ENCODE measurements around the gene IFT81. TPM values are rescaled to one million over a fixed set of nuclear protein-coding genes. Genes with fewer than 3 reads are reported as not detected.

The IFT81 gene
- total and polyA plus RNA-seq, 5 experiments from 2014 or later = 0.45 to 2.5 (median 0.82) TPM

DNA sequence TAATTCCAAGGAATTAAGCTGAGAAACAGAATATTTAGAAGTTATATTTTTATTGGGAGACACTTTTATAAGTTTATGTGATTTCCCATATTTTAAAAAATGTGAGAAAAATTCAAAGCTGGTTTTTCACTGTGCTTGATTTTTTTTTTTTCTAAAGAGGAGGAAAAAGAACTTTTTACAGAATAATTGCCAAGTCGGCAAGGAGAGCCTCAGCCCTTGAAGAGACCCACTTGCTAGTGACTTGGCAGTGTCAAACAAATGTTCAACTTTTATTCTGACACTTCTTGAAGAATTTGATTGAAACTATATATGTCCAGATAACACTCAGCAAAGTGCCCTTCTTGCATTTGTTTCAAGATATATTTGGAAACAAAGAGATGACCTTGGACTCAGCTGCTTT is 104.6 kb downstream of the IFT81 start:
- H3K27ac Mint-ChIP-seq = no peak overlapping the region
- ATAC-seq = no peak
- no peak for DNase-seq
- no peak overlapping the region for H3K4me3 Mint-ChIP-seq
- no peaks in the 10 kb centered on the region for H3K9me3 Mint-ChIP-seq
- H3K4me1 Mint-ChIP-seq = no peaks in the 10 kb centered on the region
- POLR2A ChIA-PET = no interaction called here
- H3K27me3 Mint-ChIP-seq = peaks cover 0 to 4% (median 3%) of the 10 kb centered on the region in 5 donors
- no peaks in the 10 kb centered on the region for H3K36me3 Mint-ChIP-seq

DNA sequence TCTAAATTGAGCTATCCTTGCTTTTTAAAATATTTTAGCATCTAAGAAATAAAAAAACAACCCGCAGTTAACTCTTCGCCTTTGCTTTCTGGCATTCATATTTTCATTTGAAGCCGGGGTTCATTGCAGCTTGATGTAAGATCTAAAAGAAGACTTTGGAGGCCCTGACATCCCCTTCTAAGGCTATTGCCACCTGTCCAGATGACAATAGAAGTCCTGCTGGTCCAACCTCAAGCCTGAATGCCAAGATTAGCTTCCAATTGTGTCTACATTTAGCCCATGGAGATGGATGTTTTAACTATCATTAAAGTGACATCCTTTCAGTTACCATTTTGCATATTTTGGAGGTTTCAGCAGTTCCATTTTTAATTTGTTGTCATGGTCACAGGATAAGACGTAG is 105.3 kb downstream of the IFT81 start:
- DNase-seq = no peak
- no peak for ATAC-seq
- H3K4me3 Mint-ChIP-seq = no peak overlapping the region
- POLR2A ChIA-PET = no interaction called here
- no peaks in the 10 kb centered on the region for H3K36me3 Mint-ChIP-seq
- no peaks in the 10 kb centered on the region for H3K9me3 Mint-ChIP-seq
- peaks cover 0 to 4% (median 3%) of the 10 kb centered on the region in 5 donors for H3K27me3 Mint-ChIP-seq
- no peaks in the 10 kb centered on the region for H3K4me1 Mint-ChIP-seq
- H3K27ac Mint-ChIP-seq = no peak overlapping the region

DNA sequence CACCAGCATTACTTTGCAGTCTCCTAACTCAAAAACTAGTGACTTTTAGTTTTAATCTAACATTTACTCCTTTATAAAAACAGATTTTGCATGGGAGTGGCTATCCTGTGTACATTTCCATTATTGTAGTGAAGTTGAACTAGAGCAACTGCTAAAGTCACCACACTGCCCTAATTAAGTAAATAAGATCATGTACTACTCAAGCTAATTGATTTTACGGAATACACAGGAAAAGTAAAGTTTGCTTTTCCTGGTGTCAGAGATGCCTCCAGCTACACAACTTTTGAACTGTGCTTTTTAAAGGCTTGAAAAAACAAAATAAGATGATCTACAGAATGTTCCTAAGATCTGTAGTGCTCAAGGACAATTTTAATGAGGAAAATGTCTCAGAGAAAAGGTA is 106.5 kb downstream of the IFT81 start:
- H3K4me1 Mint-ChIP-seq = peaks cover 0 to 7% (median 2%) of the 10 kb centered on the region in 4 donors
- H3K27me3 Mint-ChIP-seq = peaks cover 0 to 4% (median 3%) of the 10 kb centered on the region in 5 donors
- no peak overlapping the region for H3K27ac Mint-ChIP-seq
- ATAC-seq (no peak), DNase-seq (no peak)
- H3K36me3 Mint-ChIP-seq = no peaks in the 10 kb centered on the region
- POLR2A ChIA-PET = no interaction called here
- H3K4me3 Mint-ChIP-seq = no peak overlapping the region
- H3K9me3 Mint-ChIP-seq = no peaks in the 10 kb centered on the region

DNA sequence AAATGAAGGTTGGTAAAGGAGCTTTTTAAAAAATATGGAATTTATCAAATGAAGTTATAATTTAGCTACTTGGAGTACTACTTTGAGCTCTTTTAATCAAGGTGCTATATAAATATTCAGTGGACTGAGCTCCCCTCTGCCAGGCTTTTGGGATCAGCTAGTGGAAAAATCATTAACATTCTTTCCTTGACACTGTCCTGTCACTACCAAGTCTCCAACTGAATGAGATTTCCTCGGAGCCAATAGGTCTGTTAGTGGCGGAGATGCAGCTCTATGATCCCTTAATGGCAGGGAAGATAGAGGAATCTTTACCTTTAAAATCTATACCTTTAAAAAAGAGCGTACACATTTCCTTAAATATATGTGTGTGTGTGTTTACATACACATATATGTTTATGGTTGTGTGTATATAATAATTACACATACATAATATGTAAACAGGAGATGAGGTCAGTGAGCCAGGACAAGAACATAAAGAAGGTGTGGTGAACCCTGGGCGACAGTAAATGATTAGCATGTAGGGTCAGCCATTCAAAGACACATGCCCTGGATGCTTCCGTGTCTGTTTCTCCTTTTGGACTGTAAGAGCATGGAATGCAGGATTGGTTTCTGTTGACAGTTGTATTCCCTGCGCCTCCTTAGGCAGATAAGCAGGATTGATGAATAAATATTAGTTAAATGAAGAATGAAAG is 109.2 kb downstream of the IFT81 start:
- DNase-seq (no peak), ATAC-seq (no peak)
- H3K27me3 Mint-ChIP-seq = peaks cover 0 to 2% (median 0%) of the 10 kb centered on the region in 5 donors
- H3K4me1 Mint-ChIP-seq = peaks cover 0 to 7% (median 2%) of the 10 kb centered on the region in 4 donors
- H3K4me3 Mint-ChIP-seq = no peak overlapping the region
- H3K9me3 Mint-ChIP-seq = peaks cover 0 to 2% (median 0%) of the 10 kb centered on the region in 9 donors
- POLR2A ChIA-PET = interaction anchor here (0.7 kb wide), 1 partner anchor 27 kb away, joined by 3 read pairs; no protein-coding TSS in a partner anchor
- peaks cover 0 to 2% (median 0%) of the 10 kb centered on the region in 3 donors for H3K36me3 Mint-ChIP-seq
- H3K27ac Mint-ChIP-seq = no peak overlapping the region

DNA sequence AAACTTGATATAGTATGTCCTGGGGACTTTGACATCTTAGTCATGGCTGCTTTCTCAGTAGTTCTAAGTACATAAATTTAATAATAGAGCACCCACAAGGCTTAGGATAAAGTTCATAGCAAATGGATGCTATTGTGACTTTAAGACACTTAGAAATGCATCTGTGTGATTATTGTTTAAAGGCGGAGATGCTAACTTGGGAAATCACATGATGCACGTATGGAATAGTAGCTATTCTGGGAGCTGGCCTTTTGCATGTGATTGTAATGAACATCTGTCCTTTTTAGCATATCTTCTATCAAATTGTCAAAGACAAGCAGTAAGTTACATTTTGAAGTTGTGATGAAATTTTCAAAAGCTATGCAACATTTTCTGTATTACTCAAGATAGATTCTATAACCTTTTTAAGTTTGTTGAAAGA is 110.2 kb downstream of the IFT81 start:
- POLR2A ChIA-PET = interaction anchor here (0.6 kb wide), 1 partner anchor 678 kb away, joined by 3 read pairs; no protein-coding TSS in a partner anchor
- Mint-ChIP-seq H3K27ac (no peak overlapping the region), H3K36me3 (peaks cover 0 to 2% (median 0%) of the 10 kb centered on the region in 3 donors), H3K27me3 (peaks cover 0 to 2% (median 0%) of the 10 kb centered on the region in 5 donors), H3K4me1 (peaks cover 0 to 7% (median 2%) of the 10 kb centered on the region in 4 donors), H3K4me3 (no peak overlapping the region), H3K9me3 (peaks cover 0 to 2% (median 0%) of the 10 kb centered on the region in 9 donors)
- ATAC-seq (no peak), DNase-seq (no peak)

DNA sequence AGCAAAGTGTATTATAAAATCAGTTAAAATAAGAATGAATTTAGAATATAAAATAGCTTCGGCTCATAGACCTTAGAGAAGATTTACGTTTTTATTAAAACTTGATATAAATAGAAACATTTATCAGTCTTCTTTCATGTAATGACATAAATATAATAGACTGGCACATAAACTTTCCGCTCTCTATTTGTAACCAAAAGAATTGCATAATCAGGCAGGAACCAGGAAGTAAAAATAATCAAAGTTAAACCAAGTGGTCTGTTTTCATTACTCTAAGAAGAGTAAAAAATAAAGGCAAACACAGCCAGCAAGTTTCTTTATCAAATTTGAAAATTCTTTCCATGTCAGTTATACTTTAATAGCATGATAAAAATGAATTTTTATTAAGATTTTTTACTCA is 110.6 kb downstream of the IFT81 start:
- ATAC-seq (no peak), DNase-seq (no peak)
- Mint-ChIP-seq H3K36me3 (peaks cover 0 to 2% (median 0%) of the 10 kb centered on the region in 3 donors), H3K27ac (no peak overlapping the region), H3K4me3 (no peak overlapping the region), H3K27me3 (peaks cover 0 to 2% (median 0%) of the 10 kb centered on the region in 5 donors), H3K9me3 (peaks cover 0 to 2% (median 0%) of the 10 kb centered on the region in 9 donors), H3K4me1 (peaks cover 0 to 7% (median 2%) of the 10 kb centered on the region in 4 donors)
- POLR2A ChIA-PET = interaction anchor here (0.6 kb wide), 1 partner anchor 678 kb away, joined by 3 read pairs; no protein-coding TSS in a partner anchor

DNA sequence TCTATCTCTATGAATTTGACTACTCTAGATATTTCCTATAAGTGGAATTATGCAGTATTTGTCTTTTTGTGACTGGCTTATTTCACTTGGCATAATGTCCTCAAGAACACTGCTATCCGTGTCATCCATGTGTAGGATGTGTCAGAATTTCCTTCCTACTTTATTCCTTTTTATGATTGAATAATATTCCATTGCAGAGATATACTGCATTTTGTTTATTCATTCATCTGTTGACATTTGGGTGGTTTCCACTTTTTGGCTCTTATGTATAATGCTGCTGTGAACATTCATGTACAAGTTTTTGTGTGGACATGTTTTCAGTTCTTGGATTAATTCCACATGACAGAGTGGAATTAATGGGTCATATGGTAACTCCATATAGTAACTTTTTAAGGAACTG is 111.2 kb downstream of the IFT81 start:
- no peak for DNase-seq
- Mint-ChIP-seq H3K27ac (peak overlapping the region in 2 of 10 donors; percentile 64 to 81), H3K27me3 (peaks cover 0 to 4% (median 3%) of the 10 kb centered on the region in 5 donors), H3K4me3 (no peak overlapping the region), H3K9me3 (peaks cover 0 to 2% (median 0%) of the 10 kb centered on the region in 9 donors), H3K4me1 (peaks cover 0 to 7% (median 2%) of the 10 kb centered on the region in 4 donors), H3K36me3 (peaks cover 0 to 2% (median 0%) of the 10 kb centered on the region in 3 donors)
- no peak for ATAC-seq
- POLR2A ChIA-PET = no interaction called here

DNA sequence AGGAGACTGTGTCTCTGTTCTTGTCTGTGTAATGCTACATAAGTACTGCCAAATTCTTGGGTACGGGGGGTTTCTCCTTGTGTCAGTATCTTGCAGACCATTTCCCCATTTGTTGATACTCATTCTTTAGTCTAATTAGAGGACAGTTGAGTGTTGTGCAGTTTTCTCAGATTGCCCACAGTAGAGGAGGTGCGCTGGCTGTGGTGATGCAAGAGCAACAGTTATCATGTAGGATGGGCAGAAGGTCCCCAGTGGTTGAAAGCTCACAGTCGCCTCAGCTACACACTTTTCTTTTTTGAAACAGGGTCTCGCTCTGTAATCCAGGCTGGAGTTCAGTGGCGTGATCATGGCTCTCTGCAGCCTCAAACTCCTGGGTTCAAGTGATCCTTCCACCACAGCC is 119.1 kb downstream of the IFT81 start:
- Mint-ChIP-seq H3K4me1 (peaks cover 0 to 2% (median 0%) of the 10 kb centered on the region in 4 donors), H3K27ac (no peak overlapping the region), H3K4me3 (no peak overlapping the region), H3K9me3 (no peaks in the 10 kb centered on the region), H3K27me3 (peaks cover 0 to 12% (median 6%) of the 10 kb centered on the region in 5 donors), H3K36me3 (no peaks in the 10 kb centered on the region)
- DNase-seq (no peak), ATAC-seq (no peak)
- POLR2A ChIA-PET = interaction anchor here (0.6 kb wide), 1 partner anchor 8 kb away, joined by 4 read pairs; no protein-coding TSS in a partner anchor

DNA sequence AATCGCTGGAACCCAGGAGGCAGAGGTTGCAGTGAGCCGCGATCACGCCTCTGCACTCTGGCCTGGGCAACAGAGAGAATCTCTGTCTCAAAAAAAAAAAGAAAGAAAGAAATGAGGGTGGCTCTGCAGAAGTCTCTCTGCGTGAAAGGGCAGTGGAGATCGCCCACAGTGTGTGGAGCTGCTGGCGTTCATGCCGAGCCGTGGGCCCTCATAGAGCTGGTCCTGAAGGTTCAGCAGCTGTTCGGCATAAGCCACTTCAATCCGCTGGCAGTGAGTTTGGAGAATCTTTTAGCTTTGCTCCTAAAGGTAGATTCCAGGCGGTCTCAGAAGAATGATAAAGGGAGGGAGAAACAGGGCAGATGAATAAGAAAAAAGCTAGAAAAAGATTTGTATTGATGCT is 120.2 kb downstream of the IFT81 start:
- POLR2A ChIA-PET = interaction anchor here (0.7 kb wide), 1 partner anchor 1415 kb away, joined by 3 read pairs; no protein-coding TSS in a partner anchor
- DNase-seq (no peak), ATAC-seq (no peak)
- H3K4me1 Mint-ChIP-seq = peaks cover 0 to 2% (median 0%) of the 10 kb centered on the region in 4 donors
- no peak overlapping the region for H3K27ac Mint-ChIP-seq
- H3K4me3 Mint-ChIP-seq = no peak overlapping the region
- peaks cover 0 to 12% (median 6%) of the 10 kb centered on the region in 5 donors for H3K27me3 Mint-ChIP-seq
- H3K36me3 Mint-ChIP-seq = no peaks in the 10 kb centered on the region
- H3K9me3 Mint-ChIP-seq = no peaks in the 10 kb centered on the region

DNA sequence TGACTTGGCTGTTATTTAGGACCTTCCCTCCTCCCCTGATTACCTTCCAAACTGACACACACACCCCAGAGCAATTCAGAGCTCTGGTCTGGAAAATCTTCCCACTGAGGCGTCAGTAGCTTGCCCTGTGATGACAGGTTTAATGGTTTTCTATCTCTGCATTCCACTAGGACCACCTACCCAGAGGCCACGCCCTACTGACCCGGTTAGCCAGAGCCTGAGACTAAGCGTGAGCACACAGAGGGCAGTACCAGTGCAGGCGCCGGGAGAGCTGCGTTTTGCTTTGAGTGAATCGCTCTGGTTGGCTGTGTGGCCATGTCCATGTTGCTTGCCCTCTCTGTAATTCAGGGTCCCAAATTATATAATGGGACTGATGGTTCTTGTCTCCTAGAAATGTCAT is 120.7 kb downstream of the IFT81 start:
- POLR2A ChIA-PET = no interaction called here
- Mint-ChIP-seq H3K4me1 (peaks cover 0 to 2% (median 0%) of the 10 kb centered on the region in 4 donors), H3K36me3 (no peaks in the 10 kb centered on the region), H3K4me3 (no peak overlapping the region), H3K27ac (no peak overlapping the region), H3K27me3 (peaks cover 0 to 12% (median 6%) of the 10 kb centered on the region in 5 donors), H3K9me3 (no peaks in the 10 kb centered on the region)
- ATAC-seq (no peak), DNase-seq (no peak)

DNA sequence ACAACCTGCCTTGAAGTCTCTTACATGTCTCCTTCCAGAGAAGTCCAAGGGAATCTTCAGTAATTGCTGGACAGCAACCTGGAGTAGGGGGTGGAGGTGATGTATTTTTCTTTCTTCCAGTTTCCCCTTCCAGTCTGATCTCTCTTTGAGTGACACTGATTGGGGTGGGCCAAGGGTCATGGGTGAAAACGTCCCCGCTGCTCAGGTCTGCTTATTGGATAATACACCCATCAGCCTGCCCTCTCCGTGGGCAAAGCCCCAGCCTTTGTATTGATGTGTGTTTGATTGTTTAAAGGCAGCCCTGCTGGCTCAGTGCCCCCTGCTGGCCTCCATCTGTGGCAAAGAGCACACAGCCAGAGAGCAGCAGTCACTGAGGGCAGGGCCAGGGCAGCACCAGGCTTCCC is 121.2 kb downstream of the IFT81 start:
- Mint-ChIP-seq H3K27me3 (peaks cover 0 to 10% (median 3%) of the 10 kb centered on the region in 5 donors), H3K36me3 (no peaks in the 10 kb centered on the region), H3K27ac (no peak overlapping the region), H3K9me3 (no peaks in the 10 kb centered on the region), H3K4me3 (no peak overlapping the region), H3K4me1 (peaks cover 0 to 2% (median 0%) of the 10 kb centered on the region in 4 donors)
- POLR2A ChIA-PET = no interaction called here
- DNase-seq = peak in 9 of 10 donors; percentile 13 to 71 (median 23)
- peak; percentile 61 to 74 for ATAC-seq

DNA sequence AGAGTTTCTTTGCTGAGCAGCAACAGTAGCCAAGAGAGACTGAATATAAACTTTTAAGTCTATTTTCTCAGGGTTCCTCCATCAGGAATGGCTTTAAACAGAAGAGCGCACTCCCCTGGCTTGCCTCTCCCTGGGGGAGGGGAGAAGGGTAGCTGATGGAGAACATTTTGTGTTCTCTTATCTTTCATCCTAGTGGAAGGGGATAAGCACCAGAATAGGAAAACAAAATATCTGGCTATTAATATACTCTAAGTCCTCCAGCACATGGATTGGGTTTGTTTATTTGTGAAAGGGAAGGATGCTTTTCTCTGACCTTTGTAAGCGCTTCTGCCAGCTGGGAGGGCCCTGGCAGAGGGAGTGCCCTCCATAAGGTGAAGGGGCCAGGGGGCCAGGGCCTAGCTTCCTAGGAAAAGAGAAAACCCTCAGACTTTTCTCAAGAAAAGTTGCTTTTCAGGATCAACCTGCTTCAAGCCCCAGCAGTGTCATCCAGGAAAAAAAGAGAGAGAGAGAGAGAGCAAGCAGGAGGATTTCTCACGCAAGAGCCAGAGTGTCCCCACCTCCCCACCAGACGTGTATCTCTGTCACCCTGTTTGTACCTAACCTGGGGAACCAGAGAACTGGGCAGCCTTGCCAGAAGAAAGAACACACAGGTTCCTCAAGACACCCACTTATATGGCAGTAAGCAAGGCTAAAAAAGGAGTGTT is 122.6 kb downstream of the IFT81 start:
- H3K9me3 Mint-ChIP-seq = no peaks in the 10 kb centered on the region
- peaks cover 0 to 3% (median 3%) of the 10 kb centered on the region in 5 donors for H3K27me3 Mint-ChIP-seq
- H3K4me3 Mint-ChIP-seq = no peak overlapping the region
- H3K27ac Mint-ChIP-seq = no peak overlapping the region
- POLR2A ChIA-PET = no interaction called here
- peaks cover 0 to 2% (median 0%) of the 10 kb centered on the region in 4 donors for H3K4me1 Mint-ChIP-seq
- no peaks in the 10 kb centered on the region for H3K36me3 Mint-ChIP-seq
- ATAC-seq (no peak), DNase-seq (no peak)

Data from naive thymus-derived CD8-positive, alpha-beta T cell (primary cell).